CD14-positive monocyte (primary cell): ENCODE data around the gene NEK1. TPM values are rescaled to one million over a fixed set of nuclear protein-coding genes. Genes with fewer than 3 reads are reported as not detected.

Source experiments
- DNase-seq, 3 donors: peaks; one replicate each; pipeline ENCODE4 v3.0.0-alpha.2; 2011 to 2022
- H2AFZ ChIP-seq: 2 replicates; pipeline ENCODE4 v1.6.0; 2012; ENCODE audit warnings: mild to moderate bottlenecking, low read depth, low read length, inconsistent platforms; ENCODE audit not compliant: insufficient read depth, poor library complexity, severe bottlenecking
- H3K27ac ChIP-seq, 2 donors: 1 replicate in 1 of 2; 2 replicates in 1 of 2; pipeline ENCODE4 v1.5.1; 2012 to 2013; ENCODE audit warnings: low read length in 2 of 2, control low read depth in 1 of 2, inconsistent platforms in 1 of 2, low read depth in 1 of 2, mild to moderate bottlenecking in 1 of 2
- H3K27me3 ChIP-seq, 2 donors: one replicate each; pipeline versions ENCODE4 v1.6.0 to v1.6.1; 2011 to 2013; ENCODE audit warnings: low read length in 2 of 2; ENCODE audit not compliant: control insufficient read depth in 2 of 2, insufficient read depth in 2 of 2
- H3K36me3 ChIP-seq, 2 donors: replicated peaks in 1 of 2; 1 replicate in 1 of 2; 2 replicates in 1 of 2; pipeline versions ENCODE4 v1.5.1 to v1.6.1; 2012 to 2013; ENCODE audit warnings: low read length in 2 of 2, control low read depth in 1 of 2, inconsistent platforms in 1 of 2, mild to moderate bottlenecking in 1 of 2; ENCODE audit not compliant: insufficient read depth in 2 of 2, control insufficient read depth in 1 of 2
- H3K4me1 ChIP-seq, 2 donors: 1 replicate in 1 of 2; 2 replicates in 1 of 2; pipeline versions ENCODE4 v1.5.1 to v1.6.1; 2012 to 2013; ENCODE audit warnings: low read length in 2 of 2, control low read depth in 1 of 2, inconsistent platforms in 1 of 2, mild to moderate bottlenecking in 1 of 2, moderate library complexity in 1 of 2; ENCODE audit not compliant: insufficient read depth in 2 of 2, control insufficient read depth in 1 of 2
- H3K4me2 ChIP-seq: replicated peaks from 2 replicates; pipeline ENCODE3; 2012; ENCODE audit warnings: low read length, moderate library complexity, mild to moderate bottlenecking; ENCODE audit not compliant: poor library complexity, severe bottlenecking; ENCODE audit errors: extremely low read depth
- H3K4me3 ChIP-seq, 3 experiments: fragments of 200-600 bp in 1 of 3; sonication (generic) in 1 of 3; replicated peaks in 1 of 3; 1 replicate in 2 of 3; 2 replicates in 1 of 3; pipeline ENCODE4 v1.5.1; 2011 to 2013; ENCODE audit warnings: low read length in 3 of 3, mild to moderate bottlenecking in 3 of 3, control low read depth in 2 of 3, low read depth in 2 of 3, inconsistent platforms in 1 of 3, moderate library complexity in 1 of 3
- H3K79me2 ChIP-seq: 2 replicates; pipeline ENCODE4 v1.6.0; 2012; ENCODE audit warnings: mild to moderate bottlenecking, control low read depth, inconsistent platforms, low read length, moderate library complexity; ENCODE audit not compliant: insufficient read depth
- H3K9ac ChIP-seq: 2 replicates; pipeline ENCODE4 v1.6.0; 2017; ENCODE audit warnings: low read length, mild to moderate bottlenecking; ENCODE audit not compliant: insufficient read depth, poor library complexity, severe bottlenecking
- H3K9me3 ChIP-seq, 2 donors: replicated peaks in 1 of 2; 1 replicate in 1 of 2; 2 replicates in 1 of 2; pipeline versions ENCODE4 v1.5.1 to v1.6.1; 2012 to 2013; ENCODE audit warnings: low read length in 2 of 2, control low read depth in 1 of 2; ENCODE audit not compliant: control insufficient read depth in 1 of 2, insufficient read depth in 1 of 2
- H4K20me1 ChIP-seq: 2 replicates; pipeline ENCODE4 v1.6.0; 2012; ENCODE audit warnings: mild to moderate bottlenecking, low read length, control low read depth, moderate library complexity; ENCODE audit not compliant: insufficient read depth
- H3K27ac Mint-ChIP-seq, 7 donors: one replicate each; pipeline ENCODE4 v1.8.0; 2020; ENCODE audit warnings: mild to moderate bottlenecking in 7 of 7, mixed read lengths in 7 of 7, moderate library complexity in 6 of 7, inconsistent platforms in 2 of 7
- H3K27me3 Mint-ChIP-seq, 3 donors: one replicate each; pipeline ENCODE4 v1.8.0; 2021 to 2022; ENCODE audit warnings: low read depth in 3 of 3, mild to moderate bottlenecking in 3 of 3, mixed read lengths in 3 of 3, moderate library complexity in 3 of 3, inconsistent platforms in 1 of 3
- H3K36me3 Mint-ChIP-seq, 2 donors: one replicate each; pipeline ENCODE4 v1.8.0; 2020; ENCODE audit warnings: mixed read lengths in 2 of 2, inconsistent platforms in 1 of 2, mild to moderate bottlenecking in 1 of 2
- H3K4me1 Mint-ChIP-seq: one replicate; pipeline ENCODE4 v1.8.0; 2020; ENCODE audit warnings: mild to moderate bottlenecking, mixed read lengths
- H3K4me3 Mint-ChIP-seq, 2 donors: one replicate each; pipeline ENCODE4 v1.8.0; 2020; ENCODE audit warnings: mild to moderate bottlenecking in 2 of 2, mixed read lengths in 2 of 2, moderate library complexity in 1 of 2
- H3K9me3 Mint-ChIP-seq, 7 donors: one replicate each; pipeline ENCODE4 v1.8.0; 2020 to 2022; ENCODE audit warnings: mixed read lengths in 7 of 7, mild to moderate bottlenecking in 6 of 7, moderate library complexity in 6 of 7, inconsistent platforms in 2 of 7
- WGBS: methylation state at CpG from one replicate; pipeline ENCODE4 v1.1.5; 2013; ENCODE audit warnings: missing lambda C conversion rate; ENCODE audit not compliant: insufficient coverage; 5-methylcytosine and 5-hydroxymethylcytosine counted together
- intact Hi-C, 2 donors: fragments of 100-400 bp; cut with micrococcal nuclease; formaldehyde crosslinking; loops; one replicate each; pipeline versions ENCODE4 v1.15.0 to v1.15.1; 2023
- polyA plus RNA-seq, 3 donors: library from polyadenylated mRNA; depleted of rRNA in 1 of 3; unstranded in 2 of 3; stranded (reverse) in 1 of 3; fragments of 300-500 nt in 2 of 3; fragments of >200 nt in 1 of 3; fragmentation: Illumina TruSeq in 2 of 3; gene quantifications; 1 replicate in 2 of 3; 2 replicates in 1 of 3; pipeline ENCODE4 v1.2.3, GENCODE V29; 2012 to 2021
- TF ChIP-seq, protein P1 (sequence below): fragments of 200-600 bp; IDR thresholded peaks from one replicate; pipeline ENCODE4 v1.8.0; 2022; ENCODE audit warnings: antibody characterized with exemption, mild to moderate bottlenecking

NEK1 gene
- polyA plus RNA-seq, 3 donors, result 1.9 to 5.5 (median 2.7) TPM

DNA sequence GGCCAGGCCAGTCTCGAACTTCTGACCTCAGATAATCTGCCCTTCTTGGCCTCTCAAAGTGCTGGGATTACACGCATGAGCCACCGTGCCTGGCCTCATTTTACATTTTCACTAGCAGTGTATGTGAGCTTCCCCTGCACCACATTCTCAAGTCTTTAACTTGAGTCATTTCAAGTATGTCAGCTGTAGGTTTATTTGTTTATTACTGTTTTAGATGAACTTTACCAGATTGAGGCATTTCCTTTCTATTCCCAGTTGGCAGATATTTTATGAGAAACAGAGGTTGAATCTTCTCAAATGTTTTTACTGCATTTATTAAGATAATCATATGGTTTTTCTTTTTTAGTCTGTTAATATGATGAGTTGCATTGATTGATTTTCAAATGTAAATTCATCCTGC is 227.0 kb downstream of the NEK1 start:
- WGBS, result 100% methylated on average over 1 of the region's 3 CpGs
- Mint-ChIP-seq H3K9me3 (peaks cover 0 to 12% (median 4%) of the 10 kb centered on the region in 7 donors), H3K4me1 (no peaks in the 10 kb centered on the region), H3K27ac (no peak overlapping the region), H3K36me3 (no peaks in the 10 kb centered on the region), H3K27me3 (peaks cover 0 to 1% (median 0%) of the 10 kb centered on the region in 3 donors), H3K4me3 (no peak overlapping the region)
- H3K27ac ChIP-seq, result no peak overlapping the region
- H3K79me2 ChIP-seq, result no peaks in the 10 kb centered on the region
- H4K20me1 ChIP-seq, result no peaks in the 10 kb centered on the region
- H3K9ac ChIP-seq, result no peak overlapping the region
- TF ChIP-seq, protein P1, sequence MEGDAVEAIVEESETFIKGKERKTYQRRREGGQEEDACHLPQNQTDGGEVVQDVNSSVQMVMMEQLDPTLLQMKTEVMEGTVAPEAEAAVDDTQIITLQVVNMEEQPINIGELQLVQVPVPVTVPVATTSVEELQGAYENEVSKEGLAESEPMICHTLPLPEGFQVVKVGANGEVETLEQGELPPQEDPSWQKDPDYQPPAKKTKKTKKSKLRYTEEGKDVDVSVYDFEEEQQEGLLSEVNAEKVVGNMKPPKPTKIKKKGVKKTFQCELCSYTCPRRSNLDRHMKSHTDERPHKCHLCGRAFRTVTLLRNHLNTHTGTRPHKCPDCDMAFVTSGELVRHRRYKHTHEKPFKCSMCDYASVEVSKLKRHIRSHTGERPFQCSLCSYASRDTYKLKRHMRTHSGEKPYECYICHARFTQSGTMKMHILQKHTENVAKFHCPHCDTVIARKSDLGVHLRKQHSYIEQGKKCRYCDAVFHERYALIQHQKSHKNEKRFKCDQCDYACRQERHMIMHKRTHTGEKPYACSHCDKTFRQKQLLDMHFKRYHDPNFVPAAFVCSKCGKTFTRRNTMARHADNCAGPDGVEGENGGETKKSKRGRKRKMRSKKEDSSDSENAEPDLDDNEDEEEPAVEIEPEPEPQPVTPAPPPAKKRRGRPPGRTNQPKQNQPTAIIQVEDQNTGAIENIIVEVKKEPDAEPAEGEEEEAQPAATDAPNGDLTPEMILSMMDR, result no peak
- no peak overlapping the region for H2AFZ ChIP-seq
- intact Hi-C loops, result no loop called here
- peaks cover 0 to 3% of the 10 kb centered on the region in 2 donors for H3K9me3 ChIP-seq
- no peaks in the 10 kb centered on the region for H3K36me3 ChIP-seq
- H3K27me3 ChIP-seq, result no peaks in the 10 kb centered on the region
- no peak overlapping the region for H3K4me3 ChIP-seq
- H3K4me1 ChIP-seq, result no peaks in the 10 kb centered on the region
- DNase-seq, result no peak
- H3K4me2 ChIP-seq, result no peak overlapping the region

GRCh38 chr4:169384779-169385178 is 227.6 kb downstream of the NEK1 start:
- Histone ChIP-seq H3K4me1 (no peaks in the 10 kb centered on the region), H3K79me2 (no peaks in the 10 kb centered on the region), H3K9me3 (peaks cover 0 to 3% of the 10 kb centered on the region in 2 donors), H4K20me1 (no peaks in the 10 kb centered on the region), H3K36me3 (no peaks in the 10 kb centered on the region), H3K27me3 (no peaks in the 10 kb centered on the region), H3K27ac (no peak overlapping the region), H3K4me2 (no peak overlapping the region), H2AFZ (no peak overlapping the region), H3K9ac (no peak overlapping the region), H3K4me3 (no peak overlapping the region)
- Mint-ChIP-seq H3K9me3 (peaks cover 0 to 14% (median 4%) of the 10 kb centered on the region in 7 donors), H3K36me3 (no peaks in the 10 kb centered on the region), H3K4me1 (no peaks in the 10 kb centered on the region), H3K27me3 (peaks cover 0 to 1% (median 0%) of the 10 kb centered on the region in 3 donors), H3K27ac (no peak overlapping the region), H3K4me3 (no peak overlapping the region)
- WGBS, result no CpG with 5 or more reads among the region's 3 CpGs
- intact Hi-C loops, result no loop called here
- no peak for DNase-seq
- TF ChIP-seq, protein P1, result no peak
